ENCODE results near the gene PLD1.
"Not testable (repeated sequence)": the region's sequence is repeated elsewhere in the genome, so short reads cannot be mapped to it uniquely, and the experiment has no call there.

Gene PLD1

DNA sequence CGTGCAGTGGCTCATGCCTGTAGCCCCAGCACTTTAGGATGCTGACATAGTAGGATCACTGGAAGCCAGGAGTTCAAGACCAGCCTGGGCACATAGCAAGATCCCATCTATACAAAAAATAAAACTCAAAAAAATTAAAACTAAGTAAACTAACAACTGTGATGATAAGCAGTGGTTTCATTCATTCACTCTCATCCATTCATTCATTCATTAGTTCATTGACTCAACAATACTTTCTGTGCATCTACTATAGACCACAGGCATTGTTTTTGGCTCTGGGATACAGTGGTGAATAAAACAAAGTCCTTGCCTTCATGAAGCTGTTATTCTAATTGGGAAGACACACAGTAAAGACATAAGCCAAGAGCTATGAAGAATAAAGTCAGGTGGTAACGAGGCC is 25.3 kb upstream of the PLD1 start:
- no peak for DNase-seq

DNA sequence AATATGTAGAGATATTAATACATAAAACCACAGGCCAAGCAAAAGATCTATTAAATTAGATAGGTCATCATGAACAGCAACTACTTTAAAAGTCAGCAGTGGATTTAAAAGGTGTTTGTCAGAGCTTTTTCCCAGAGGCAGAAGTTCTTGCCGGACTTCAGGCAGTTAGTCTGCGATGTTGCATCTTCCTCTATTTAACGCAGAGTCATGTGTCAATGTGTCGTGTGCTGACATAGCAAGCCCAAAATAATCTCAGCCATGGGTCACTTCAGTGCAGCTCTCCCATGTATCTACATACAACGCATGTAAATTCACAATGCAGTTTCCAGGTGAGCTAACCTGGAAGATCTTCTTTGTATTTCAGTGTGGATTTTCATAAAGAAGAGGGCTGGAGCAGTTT is 24.8 kb upstream of the PLD1 start:
- DNase-seq = no peak

DNA sequence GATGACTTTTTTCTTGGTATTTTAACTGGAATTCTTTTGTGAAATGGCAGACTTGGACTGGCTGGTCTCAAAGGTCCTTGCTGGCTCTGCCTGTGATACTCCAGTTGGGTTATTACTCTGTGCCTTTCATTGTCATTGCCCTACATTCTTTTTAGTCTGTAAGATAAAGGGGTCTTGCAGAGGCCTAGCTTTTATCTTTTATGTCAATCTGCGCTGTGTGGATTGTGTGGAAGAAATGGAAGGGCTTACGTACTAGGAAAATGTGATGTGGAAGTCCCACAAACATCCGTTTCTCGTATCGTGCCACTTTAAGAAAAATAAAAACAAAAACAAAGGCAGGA is 24.1 kb upstream of the PLD1 start:
- no peak for DNase-seq

DNA sequence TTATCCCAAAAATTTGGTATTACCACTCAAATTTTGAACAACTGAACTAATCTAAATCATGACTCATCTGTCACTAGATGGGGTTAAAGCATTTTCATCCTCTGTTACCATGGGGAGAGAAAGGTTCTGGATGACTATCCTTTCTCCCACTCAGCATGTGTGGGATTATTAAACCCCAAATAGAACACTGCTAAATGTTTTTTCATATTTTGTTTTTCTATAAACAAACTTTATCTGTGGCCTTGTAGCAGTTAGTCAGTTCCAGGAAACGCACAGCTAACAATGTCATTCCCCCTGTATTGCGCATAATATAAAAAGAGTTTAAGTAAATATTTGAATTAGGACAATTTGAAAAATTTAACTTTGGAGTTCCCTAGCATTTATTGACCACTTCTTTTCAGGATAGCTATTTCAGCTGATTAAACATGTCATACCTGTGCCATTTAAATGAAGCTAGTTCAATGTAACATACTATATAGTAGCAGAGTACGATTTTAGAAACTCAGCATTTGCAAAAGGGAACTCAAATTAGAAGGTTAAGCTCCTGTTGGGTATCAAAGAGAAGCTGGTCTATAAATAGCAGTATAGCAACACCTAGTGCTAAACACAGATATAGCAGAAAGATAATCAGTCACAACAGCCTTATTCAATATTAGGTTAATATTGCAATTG is 23.6 kb upstream of the PLD1 start:
- no peak for DNase-seq

DNA sequence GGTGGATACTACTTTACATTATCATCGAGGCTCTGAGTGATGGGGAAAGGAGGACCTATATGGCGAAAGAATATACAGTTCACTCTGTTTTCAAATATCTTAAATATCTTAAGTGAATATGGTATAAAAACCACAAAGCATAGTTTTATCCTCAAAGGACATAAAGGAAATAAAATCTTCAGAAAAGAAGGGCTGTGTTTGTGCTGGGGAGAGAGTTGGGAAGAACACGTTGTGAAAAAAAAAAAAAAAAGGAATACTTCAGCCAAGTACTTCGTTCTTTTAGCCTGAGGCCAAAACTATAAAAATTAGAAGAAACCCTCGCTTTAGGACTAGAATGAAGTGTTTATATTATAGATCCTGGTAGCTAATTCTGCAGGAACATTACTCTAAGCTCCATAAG is 22.7 kb upstream of the PLD1 start:
- no peak for DNase-seq

DNA sequence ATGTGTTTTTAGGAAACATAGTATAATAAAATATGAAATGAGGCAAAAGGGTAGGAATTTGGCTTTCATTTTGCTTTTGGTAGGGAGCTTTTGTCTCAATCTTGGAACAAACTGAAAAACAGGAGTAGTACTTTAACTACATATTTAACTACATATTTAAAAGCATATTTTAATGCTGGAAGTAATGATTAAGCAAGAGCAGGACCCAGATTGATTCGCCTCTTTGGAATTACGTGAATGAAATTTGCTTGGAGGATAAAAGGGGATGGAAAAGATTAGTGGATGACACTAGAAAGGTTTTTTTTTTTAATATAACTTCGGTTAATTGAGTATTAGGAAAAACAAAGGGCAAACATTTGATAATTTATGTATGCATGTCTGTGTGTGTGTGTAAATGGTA is 21.7 kb upstream of the PLD1 start:
- DNase-seq = no peak

DNA sequence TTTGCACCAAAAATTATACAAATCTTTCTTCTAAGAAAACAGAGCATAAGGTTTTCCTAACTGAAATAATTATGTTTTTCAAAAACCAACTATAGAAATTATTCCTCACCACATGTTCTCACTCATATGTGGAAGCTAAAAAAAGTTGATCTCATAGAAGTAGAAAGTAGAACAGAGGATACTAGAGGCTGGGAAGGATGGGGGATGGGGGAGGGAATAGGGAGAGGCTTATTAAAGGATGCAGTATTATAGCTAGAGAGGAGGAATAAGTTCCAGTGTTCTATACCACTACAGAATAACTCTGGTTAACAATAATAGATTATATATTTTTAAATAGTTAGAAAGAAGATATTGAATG is 20.2 kb upstream of the PLD1 start:
- no peak for DNase-seq

DNA sequence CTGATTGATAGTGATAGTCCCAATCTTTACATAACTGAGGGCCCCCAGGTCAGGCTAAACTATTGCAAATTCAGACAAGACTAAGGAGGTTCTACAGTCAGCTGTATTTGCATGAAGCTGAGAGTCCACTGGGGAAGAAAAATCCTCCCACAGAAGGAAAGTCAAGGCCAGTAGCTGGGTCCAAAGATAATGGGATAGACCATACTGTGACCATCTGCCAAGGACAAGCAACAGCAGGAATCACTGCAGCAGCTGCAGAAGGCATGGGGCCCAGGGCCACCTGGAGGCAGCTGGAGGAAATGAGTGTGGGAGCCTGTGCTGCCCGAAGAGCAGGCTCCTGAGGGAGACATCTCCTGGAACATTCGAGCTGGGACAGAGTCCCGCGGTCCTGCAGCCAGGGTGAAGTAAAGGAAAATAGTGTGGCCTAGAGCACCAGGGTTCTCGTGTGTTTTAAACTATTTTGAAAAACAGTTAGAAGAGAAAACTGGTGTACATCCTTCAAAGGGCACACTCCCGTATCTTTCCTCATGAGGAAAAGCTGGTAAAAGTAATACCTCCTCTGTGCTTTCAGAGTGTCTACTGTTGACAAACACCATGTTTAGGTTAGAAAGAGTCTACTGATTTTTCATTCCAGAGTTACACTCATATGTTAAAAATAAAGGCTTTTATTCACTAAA is 19.7 kb upstream of the PLD1 start:
- DNase-seq = no peak

DNA sequence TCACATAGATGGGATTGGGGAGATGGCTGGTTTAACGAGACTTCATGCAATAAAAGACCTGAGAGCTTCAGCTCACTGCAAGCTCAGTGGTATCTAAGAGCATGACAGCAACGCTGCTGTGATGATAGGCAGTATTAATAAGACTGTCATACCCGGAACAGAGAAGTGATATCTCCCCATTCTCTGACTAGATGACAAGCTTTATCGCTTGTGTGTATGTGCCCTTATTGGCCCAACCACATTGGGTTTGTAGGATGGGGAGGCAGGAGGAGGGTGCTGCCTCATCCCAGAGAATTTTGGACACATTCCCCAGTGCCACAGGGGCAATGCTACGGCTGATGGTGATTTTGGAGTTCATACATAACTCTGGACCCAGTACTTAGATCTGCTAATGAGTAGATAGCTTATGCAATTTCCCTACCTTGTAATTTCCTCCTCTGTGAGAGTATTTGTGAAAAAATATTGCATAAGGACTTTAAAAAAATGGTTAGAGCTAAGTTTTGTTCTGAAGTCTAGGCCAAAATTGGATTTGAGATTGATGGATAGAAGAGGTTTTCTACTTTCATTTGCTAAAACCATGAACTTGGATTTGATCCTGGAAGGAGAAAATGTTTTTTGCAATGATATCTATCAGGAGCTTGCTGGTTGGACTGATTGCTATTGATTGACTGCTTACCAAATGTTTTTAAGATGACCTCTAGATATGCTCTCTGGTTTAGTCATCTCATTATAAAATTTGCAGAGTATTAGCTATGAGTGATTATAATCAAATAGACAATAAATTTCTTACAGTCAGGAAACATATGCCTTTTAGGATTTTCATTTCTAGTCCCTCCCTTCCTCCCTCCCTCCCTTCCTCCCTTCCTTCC is 18.9 kb upstream of the PLD1 start:
- no peak for DNase-seq

DNA sequence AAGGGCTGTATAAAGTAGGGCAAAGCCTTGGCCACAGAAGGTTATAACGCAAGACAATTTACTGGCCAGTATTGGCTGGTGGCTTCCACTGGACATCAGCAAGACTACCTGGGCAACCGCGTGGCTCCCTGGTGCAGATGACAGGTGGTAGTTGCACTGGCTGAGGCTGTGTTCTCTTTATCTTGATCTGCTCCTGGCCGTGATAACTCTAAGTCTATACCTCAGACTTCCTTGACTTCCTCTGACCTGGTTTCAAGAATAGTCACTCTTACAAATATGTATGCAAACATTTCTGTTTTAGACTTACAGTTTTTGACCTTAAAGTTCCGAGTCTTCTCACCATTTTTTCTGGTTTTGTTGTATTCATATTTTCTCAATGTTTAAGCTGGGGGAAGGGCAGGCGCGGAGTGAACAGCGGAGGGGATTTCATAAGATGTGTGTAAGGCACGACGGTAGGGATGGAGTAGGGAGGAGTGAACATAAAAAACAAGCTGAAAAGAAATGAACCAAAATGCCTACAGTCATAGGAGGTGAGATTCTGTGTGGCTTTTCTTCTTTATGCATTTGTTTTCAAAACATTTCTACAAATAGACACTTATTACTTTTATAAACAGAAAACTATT is 17.7 kb upstream of the PLD1 start:
- no peak for DNase-seq

DNA sequence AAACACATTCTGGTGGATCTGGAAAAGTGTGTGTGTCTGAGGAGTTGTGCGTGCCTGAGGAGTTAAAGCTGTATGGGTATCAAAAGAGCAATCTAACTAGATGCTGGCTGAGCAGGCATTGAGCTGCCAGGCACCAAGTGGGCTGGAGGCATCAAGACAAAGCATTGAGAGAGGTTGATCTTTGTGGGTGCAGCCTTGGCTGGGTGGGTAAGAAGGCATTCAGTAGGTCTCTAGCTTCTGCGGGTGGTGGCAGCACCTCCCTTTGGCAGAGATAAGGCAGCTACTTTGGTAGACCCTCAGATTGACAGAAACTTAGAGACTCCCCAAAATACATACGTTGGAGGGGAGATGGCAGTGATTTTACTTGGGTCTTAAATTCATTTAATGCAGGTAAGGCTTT is 17.1 kb upstream of the PLD1 start:
- no peak for DNase-seq

DNA sequence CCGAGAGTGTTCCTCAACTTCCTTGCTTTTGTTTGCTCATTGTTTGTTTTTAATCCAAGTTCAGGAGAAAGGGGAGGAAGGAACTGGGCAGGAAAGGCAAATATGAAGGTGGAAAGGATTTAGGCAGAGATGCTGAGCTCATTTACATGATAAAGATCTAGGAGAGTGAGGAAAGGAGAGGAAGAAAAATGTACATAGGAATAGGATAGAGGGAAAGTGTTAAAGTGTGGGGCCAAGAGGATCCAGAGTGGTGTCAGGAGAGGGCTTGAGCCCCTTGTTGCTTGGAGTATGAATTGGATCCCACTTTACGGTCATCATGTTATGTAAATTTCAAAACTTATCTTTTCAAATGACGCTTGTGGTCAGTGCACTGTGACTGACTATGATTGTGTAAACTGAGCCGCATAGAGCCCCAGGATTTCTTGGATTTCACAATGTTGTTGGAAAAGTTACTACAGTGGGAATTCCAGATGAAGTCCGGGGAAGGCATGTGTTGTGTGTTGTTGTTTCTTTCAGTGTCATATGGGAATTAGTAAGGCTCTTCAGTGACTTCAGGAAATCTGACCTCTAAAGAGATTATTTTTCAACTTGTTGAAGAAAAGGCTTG is 15.0 kb upstream of the PLD1 start:
- DNase-seq = no peak

DNA sequence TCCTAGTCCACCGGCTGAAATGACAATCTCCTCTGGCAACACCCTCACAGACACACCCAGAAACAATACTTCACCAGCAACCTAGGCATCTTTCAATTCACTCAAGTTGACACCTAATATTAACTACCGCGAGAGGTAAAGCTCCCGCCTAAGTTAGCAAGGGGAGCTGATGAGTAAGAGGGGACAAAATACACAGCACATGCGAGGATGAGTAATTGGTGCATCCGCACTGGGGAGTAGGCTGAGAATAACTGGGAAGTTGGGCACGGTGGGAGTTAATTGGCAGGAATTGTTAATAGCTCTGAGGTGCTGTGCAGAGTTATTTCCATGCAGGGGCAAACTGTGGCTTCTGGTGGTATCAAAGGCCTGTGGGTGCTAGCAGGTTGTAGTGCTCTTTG is 14.5 kb upstream of the PLD1 start:
- DNase-seq = no peak

DNA sequence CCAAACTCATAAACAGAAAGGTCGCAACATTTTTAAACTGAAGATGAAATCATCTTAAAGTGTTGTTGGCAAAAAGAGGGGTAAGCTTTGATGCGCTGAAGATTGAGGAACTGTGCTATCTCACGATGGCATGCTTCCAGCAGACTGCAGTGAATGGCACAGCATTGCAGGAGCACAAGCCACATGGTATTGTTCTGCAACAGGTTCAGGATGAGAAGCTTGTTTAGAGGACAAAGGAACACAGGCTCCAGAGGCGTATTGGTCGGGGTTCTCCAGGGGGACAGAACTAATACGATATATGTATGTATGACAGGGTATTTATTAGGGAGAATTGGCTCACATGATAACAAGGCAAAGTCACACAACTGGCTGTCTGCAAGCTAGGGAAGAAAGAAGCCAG is 13.8 kb upstream of the PLD1 start:
- DNase-seq = no peak

DNA sequence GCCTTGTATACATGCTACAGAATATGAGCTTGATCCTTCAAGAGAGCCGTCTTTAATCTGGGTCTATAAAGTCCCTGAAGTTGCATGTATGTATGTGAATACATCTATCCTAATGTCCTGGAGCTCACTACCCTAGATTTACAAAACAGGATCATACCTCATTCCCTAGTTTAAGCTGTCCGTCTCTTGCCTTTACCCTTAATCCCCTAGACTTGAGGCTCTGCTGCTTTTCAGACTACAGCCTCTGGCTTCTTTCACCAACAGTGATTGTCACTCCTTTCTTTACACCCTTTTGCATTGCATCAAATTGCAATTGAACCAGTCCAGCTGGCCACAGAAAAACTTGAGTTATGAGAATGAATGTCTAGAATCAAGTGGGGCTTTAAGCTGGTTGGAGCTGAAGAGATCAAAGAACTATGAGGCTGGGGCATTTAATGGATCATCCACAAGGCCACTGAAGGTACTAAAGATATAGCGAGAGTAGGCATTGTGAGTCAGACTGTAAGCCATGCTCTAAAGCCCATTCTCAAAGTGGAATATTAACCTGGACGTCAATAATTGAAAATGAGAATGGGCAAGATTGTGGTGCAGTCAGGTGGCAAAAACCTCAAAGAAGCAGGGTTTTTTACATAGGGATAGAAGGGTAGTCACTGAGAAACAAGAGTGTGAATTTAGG is 12.3 kb upstream of the PLD1 start:
- DNase-seq = no peak

DNA sequence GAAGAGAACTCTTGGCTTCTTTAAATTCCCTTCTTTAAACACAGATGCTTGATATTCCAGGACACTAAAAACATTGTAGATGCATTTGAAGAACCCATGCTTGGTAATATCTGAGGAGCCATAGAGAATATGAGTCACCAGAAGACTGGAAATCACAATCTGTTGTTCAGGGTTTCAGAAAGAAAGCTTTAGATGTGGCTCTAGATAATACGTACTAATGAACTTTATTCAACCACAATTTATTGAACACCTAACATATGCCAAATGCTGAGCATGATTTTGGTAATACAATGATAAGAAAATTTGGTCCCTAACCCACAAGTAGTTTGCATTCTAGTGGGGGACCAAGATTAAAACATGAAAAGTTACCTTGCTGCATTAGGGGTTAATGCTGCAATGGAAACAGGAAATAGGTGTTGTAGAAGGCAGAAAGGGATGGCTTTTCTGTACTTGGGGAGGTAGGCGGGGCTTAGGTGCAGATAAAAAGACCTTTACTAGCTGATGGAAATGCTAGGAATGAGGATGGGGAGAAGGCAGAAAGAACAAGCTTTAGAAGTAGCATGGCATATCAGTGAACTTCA is 11.6 kb upstream of the PLD1 start:
- DNase-seq = no peak

DNA sequence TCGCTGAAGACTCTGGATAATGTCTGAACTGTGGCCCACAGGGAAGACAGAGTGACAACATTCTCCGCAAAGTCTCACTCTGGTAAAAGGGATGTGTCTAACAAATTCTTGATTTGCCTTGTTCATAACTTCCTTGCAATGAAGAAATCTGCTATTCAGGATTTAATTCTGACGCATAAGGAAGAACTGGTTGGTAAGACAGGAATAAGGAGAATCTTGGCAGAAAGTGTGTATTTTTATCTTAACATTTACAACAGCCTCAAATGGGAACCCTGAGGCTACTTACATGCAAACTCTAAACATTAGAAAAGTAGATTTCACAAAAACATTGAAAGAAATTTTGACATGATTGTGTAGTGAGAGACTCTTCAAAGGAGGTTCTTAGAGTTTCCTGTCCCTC is 10.8 kb upstream of the PLD1 start:
- no peak for DNase-seq

DNA sequence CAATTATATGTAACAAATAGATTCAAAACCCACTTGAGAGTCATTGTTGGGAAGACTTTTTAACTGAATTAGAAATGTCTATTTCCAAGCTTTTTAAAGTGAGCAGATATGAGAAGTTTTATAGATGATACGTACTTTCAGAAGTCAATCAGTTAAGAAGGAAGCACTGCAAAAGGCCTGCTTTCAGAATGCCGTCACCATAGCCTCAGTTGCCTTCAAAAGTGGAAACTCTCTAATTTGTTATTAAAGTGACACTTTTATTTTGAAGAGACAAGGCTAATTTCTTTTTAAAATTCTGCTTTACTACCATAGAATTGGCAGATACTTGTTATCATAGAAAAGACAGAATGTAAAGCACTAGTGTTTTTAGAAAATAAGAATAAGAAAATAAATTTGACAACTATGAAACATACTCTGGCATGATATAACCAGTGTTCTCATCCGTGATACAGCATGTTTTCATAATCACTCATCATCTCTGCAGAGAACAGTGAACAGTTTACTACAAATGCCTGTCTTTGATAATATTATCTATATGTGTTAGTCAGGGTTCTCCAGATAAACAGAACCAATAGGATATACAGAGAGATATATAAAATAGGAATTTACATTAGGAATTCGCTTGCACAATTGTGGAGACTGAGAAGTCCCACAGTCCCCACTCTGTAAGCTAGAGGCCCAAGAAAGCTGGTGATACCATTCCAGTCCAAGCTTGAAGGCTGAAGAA is 7.0 kb upstream of the PLD1 start:
- no peak for DNase-seq

DNA sequence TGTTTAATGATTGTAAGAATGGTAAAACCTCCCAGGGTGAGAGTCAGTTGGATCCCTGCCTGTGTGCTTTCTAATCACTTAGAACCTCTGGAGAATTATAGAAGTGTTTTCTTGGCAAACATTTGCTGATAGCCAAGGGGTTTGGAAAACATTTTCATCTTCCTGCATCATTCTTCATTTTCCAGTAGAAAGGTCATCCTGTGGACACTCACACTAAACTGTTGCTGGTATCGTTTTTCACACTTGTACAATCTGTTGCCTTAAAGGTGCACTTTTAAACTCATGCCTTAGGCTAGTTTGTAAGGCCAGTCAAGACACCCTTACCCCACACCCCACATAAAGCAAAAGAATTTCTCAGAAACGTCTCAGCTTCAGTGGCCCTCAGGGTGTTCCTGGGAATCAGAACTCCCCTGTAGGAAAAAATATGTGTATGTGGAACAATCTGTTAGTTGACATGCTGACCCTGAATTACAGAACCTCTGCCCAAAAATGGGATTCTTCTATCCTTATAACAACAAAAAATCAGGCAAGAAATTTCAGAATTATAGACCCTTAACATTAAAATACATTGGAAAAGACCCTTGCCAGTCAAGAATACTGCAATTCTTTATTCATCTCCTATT is 5.8 kb upstream of the PLD1 start:
- DNase-seq = no peak

DNA sequence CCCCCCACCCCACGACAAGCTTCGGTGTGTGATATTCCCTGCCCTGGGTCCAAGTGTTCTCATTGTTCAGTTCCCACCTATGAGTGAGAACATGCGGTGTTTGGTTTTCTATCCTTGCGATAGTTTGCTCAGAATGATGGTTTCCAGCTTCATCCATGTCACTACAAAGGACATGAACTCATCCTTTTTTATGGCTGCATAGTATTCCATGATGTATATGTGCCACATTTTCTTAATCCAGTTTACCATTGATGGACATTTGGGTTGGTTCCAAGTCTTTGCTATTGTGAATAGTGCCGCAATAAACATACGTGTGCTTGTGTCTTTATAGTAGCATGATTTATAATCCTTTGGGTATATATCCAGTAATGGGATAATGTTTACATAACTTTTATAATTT is 4.4 kb upstream of the PLD1 start:
- not testable (repeated sequence) for DNase-seq

DNA sequence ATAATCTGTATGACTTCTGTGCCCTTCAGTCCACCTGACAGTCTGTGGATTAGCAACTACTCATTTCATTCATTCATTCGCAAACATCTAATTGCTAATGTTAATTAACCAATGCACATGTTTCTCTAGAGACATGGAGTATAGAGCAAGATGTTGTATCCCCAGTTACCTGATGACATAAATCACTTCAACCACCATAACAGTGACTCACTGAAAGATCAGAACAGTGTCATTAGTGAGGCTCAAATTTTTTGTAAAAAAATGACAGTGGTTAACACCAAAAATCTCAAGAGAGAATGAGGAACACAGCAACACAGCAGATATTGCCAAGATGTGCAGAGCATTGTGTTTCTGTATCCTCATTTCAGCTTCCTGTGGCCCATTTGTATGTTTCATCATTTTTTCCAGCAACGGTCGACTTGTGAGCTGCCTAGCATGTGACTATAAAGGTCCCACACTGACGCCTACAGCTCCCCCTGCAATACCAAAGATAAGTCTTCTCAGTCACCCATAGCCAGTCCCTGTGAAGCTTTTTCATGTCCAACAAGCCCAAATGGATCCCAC is 3.7 kb upstream of the PLD1 start:
- no peak for DNase-seq

All from NCI-H1436 treated with DMSO at 0.1 percent for 48 hours (cell line).